GM06990 (cell line): ENCODE data around the gene LMF1.

ENCODE experiments used
- DNase-seq: peaks from one replicate; pipeline ENCODE4 v3.0.0-alpha.2; 2011; ENCODE audit not compliant: insufficient read length; ENCODE audit errors: extremely low read depth
- H3K27me3 ChIP-seq: replicated peaks from 2 replicates; pipeline ENCODE4 v1.6.0; 2011; ENCODE audit warnings: low read length; ENCODE audit not compliant: control insufficient read depth, insufficient read depth
- H3K36me3 ChIP-seq: 2 replicates; pipeline ENCODE4 v1.5.1; 2011; ENCODE audit warnings: low read length; ENCODE audit not compliant: control insufficient read depth, insufficient read depth
- H3K4me3 ChIP-seq: replicated peaks from 2 replicates; pipeline ENCODE4 v1.5.1; 2011; ENCODE audit warnings: low read depth, mild to moderate bottlenecking, control low read depth, low read length
- CTCF ChIP-seq: IDR thresholded peaks from 2 replicates; pipeline ENCODE4 v1.5.1; 2011; ENCODE audit warnings: low read length, control low read depth, mild to moderate bottlenecking, inconsistent platforms; ENCODE audit not compliant: insufficient read depth, poor library complexity, severe bottlenecking

LMF1 gene

GRCh38 chr16:970766-971581 lies at the start of gene LMF1:
LMF1 (minus strand) TSS chr16:970984; CDS start chr16:970980, 4 bp downstream.
- DNase-seq = peak; percentile 92
- Histone ChIP-seq H3K4me3 (peak within 1 kb of the TSS; percentile 77), H3K27me3 (no peaks in the 10 kb centered on the region; the same call in 1 of the 2 replicates), H3K36me3 (no peaks in the 10 kb centered on the region; the same call in 1 of the 2 replicates)
- no peak for TF ChIP-seq CTCF

DNA sequence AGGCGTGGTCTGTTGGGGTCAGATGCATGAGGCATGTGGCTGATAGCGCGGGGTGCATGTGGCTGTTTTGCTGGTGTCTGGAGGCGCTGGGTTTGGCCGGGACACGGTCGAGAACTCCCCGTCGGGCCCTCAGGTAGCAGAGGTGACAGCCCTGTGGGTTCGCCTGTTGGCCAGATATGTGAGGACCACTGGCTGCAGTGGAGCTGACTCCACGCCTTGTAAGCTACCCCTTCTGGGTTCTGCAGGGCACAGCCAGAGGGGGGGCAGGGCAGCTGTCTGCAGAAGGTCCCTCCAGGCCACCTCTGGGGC lies 49.3 kb upstream of the LMF1 start:
- no peaks in the 10 kb centered on the region; the same call in 1 of the 2 replicates for H3K27me3 ChIP-seq
- H3K4me3 ChIP-seq = no peak overlapping the region
- H3K36me3 ChIP-seq = no peaks in the 10 kb centered on the region
- no peak for DNase-seq
- no peak for TF ChIP-seq CTCF

- TF ChIP-seq CTCF = no peak
- H3K4me3 ChIP-seq = no peak overlapping the region
- H3K36me3 ChIP-seq = no peaks in the 10 kb centered on the region
- DNase-seq = no peak
- H3K27me3 ChIP-seq = no peaks in the 10 kb centered on the region; the same call in 1 of the 2 replicates
Measured at GRCh38 chr16:1019231-1020090, 48.7 kb upstream of the LMF1 start.

GRCh38 chr16:1018447-1019198 lies 47.8 kb upstream of the LMF1 start:
- no peaks in the 10 kb centered on the region for H3K36me3 ChIP-seq
- no peak for TF ChIP-seq CTCF
- H3K27me3 ChIP-seq = no peaks in the 10 kb centered on the region; the same call in 1 of the 2 replicates
- no peak for DNase-seq
- no peak overlapping the region for H3K4me3 ChIP-seq

DNA sequence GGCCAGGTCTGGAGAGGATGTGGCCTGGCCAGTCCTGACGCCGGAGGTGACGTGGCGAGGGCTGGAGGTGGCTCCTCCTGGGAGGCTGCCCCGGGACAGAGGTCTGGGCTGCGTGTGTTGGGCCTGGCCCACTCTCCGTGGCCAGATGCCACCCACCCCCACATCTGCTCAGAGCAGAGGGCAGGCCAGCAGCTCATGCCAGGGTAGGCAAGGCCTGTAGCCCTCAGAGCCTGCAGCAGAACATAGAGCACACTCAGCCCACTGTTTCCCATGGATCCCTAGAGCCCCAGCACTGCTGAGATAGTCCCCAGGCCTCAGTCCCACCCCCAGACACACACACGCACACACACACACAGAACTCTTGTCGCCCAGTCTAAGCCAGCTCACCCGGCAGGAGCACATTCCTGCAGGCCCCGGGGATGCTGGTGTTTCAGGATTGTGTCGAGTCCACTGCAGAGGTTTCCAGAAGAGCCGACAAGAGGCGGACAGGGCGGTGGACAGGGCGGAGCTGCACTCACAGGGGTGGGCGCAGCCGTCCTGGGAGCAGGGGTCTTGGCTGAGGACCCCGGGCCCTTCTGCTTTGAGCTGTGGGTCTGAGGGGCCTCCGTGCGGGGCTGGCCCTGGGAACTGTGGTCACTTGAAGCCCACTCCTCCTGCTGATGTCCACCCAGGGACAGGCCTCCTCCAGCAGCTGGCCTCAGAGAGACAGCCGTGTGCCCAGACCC lies 44.1 kb upstream of the LMF1 start:
- Histone ChIP-seq H3K27me3 (no peaks in the 10 kb centered on the region; the same call in 1 of the 2 replicates), H3K36me3 (no peaks in the 10 kb centered on the region), H3K4me3 (no peak overlapping the region)
- DNase-seq = no peak
- no peak for TF ChIP-seq CTCF
